HCT116 (cell line): ENCODE results near the gene EPYC. TPM values are rescaled to one million over a fixed set of nuclear protein-coding genes. Genes with fewer than 3 reads are reported as not detected.

ENCODE experiments used
- ATAC-seq: fragments of 200-7000 bp; cut with Tn5 transposase; 2 replicates; pipeline ENCODE4 v1.9.1; 2020; ENCODE audit warnings: mild to moderate bottlenecking, moderate library complexity
- BruUV-seq: library from RNA; stranded (reverse); fragments of 400-500 nt; replicated peaks from 2 replicates; lab custom pipeline; 2021; lab: Mats Ljungman, UMichigan
- CTCF ChIA-PET: fragments of 300-600 bp; sonication (Branson Sonifier 250); formaldehyde crosslinking; loops from one replicate; lab custom pipeline; 2021; ENCODE audit warnings: antibody characterized with exemption; lab: Charles Lee
- POLR2A ChIA-PET: fragments of 300-600, 350-600 bp; sonication (Branson Sonifier 250); formaldehyde crosslinking; loops from one replicate; lab custom pipeline; 2021; ENCODE audit warnings: antibody characterized with exemption; lab: Charles Lee
- RAD21 ChIA-PET, 2 experiments: fragments of 300-600 bp; sonication (Branson Sonifier 250); formaldehyde crosslinking; loops; one replicate each; lab custom pipeline; 2023; ENCODE audit warnings: low total read pairs in 2 of 2; ENCODE audit not compliant: uncharacterized antibody in 2 of 2, unreplicated experiment in 2 of 2, low non-redundant PET in 1 of 2; lab: Charles Lee
- DNase-seq: peaks from one replicate; pipeline ENCODE4 v3.0.0-alpha.2; 2010; ENCODE audit warnings: low read depth, low spot score
- H2AFZ ChIP-seq: fragments of 200-600 bp; shearing (Covaris generic), sonication (generic); 2 replicates; pipeline ENCODE4 v1.6.1; 2017; ENCODE audit warnings: low read depth, mixed run types, mixed read lengths, antibody characterized with exemption, low read length; ENCODE audit not compliant: poor library complexity, severe bottlenecking
- H3K27ac ChIP-seq: 2 replicates; pipeline ENCODE4 v1.5.1; 2012; ENCODE audit warnings: low read depth, low read length
- H3K27me3 ChIP-seq: fragments of 200-600 bp; sonication (generic); 2 replicates; pipeline ENCODE4 v1.6.1; 2016; ENCODE audit warnings: mixed run types, low read length, mixed read lengths; ENCODE audit not compliant: insufficient read depth
- H3K36me3 ChIP-seq, 2 experiments: fragments of 200-500 bp in 1 of 2; fragments of 200-600 bp in 1 of 2; sonication (Bioruptor generic) in 1 of 2; sonication (generic) in 1 of 2; 2 replicates each; pipeline versions ENCODE4 v1.5.1 to v1.6.1; 2014 to 2016; ENCODE audit warnings: low read length in 2 of 2, inconsistent platforms in 1 of 2, mixed read lengths in 1 of 2, mixed run types in 1 of 2; ENCODE audit not compliant: insufficient read depth in 2 of 2, control insufficient read depth in 1 of 2
- H3K4me1 ChIP-seq, 2 experiments: fragments of 200-600 bp in 1 of 2; sonication (generic) in 1 of 2; 2 replicates each; pipeline versions ENCODE4 v1.5.1 to v1.6.1; 2012 to 2017; ENCODE audit warnings: low read length in 2 of 2, inconsistent platforms in 1 of 2, mild to moderate bottlenecking in 1 of 2, mixed read lengths in 1 of 2, mixed run types in 1 of 2, moderate library complexity in 1 of 2; ENCODE audit not compliant: insufficient read depth in 2 of 2, control insufficient read depth in 1 of 2
- H3K4me2 ChIP-seq: fragments of 200-600 bp; sonication (generic); 2 replicates; pipeline ENCODE4 v1.6.1; 2017; ENCODE audit warnings: mixed run types, low read length, mixed read lengths
- H3K4me3 ChIP-seq, 2 experiments: fragments of 200-600 bp in 1 of 2; sonication (generic) in 1 of 2; replicated peaks in 1 of 2; 2 replicates each; pipeline ENCODE4 v1.5.1; 2011 to 2016; ENCODE audit warnings: low read length in 2 of 2, control low read depth in 1 of 2, low read depth in 1 of 2, mild to moderate bottlenecking in 1 of 2, mixed read lengths in 1 of 2, mixed run types in 1 of 2
- H3K79me2 ChIP-seq: fragments of 200-600 bp; sonication (generic); 2 replicates; pipeline ENCODE4 v1.6.1; 2017; ENCODE audit warnings: mild to moderate bottlenecking, mixed run types, low read length, moderate library complexity, mixed read lengths; ENCODE audit not compliant: insufficient read depth
- H3K9ac ChIP-seq: fragments of 200-600 bp; sonication (generic); 2 replicates; pipeline ENCODE4 v1.6.1; 2016; ENCODE audit warnings: low read length, mixed read lengths
- H3K9me2 ChIP-seq: fragments of 200-600 bp; sonication (generic), shearing (Covaris generic); 2 replicates; pipeline ENCODE4 v1.6.1; 2017; ENCODE audit warnings: mixed run types, mild to moderate bottlenecking, moderate library complexity; ENCODE audit not compliant: insufficient read depth
- H3K9me3 ChIP-seq, 2 experiments: fragments of 200-500 bp in 1 of 2; fragments of 200-600 bp in 1 of 2; sonication (Bioruptor generic) in 1 of 2; sonication (generic) in 1 of 2; 2 replicates each; pipeline ENCODE4 v1.6.1; 2014 to 2017; ENCODE audit warnings: low read length in 2 of 2, mixed read lengths in 2 of 2, inconsistent platforms in 1 of 2, low read depth in 1 of 2, mild to moderate bottlenecking in 1 of 2, mixed run types in 1 of 2, moderate library complexity in 1 of 2; ENCODE audit not compliant: control insufficient read depth in 1 of 2, insufficient read depth in 1 of 2
- H4K20me1 ChIP-seq: fragments of 200-600 bp; sonication (generic), shearing (Covaris generic); 2 replicates; pipeline ENCODE4 v1.6.1; 2017; ENCODE audit warnings: mixed run types, mild to moderate bottlenecking, moderate library complexity; ENCODE audit not compliant: insufficient read depth
- ATF3 ChIP-seq: IDR thresholded peaks from 2 replicates; pipeline ENCODE4 v1.6.1; 2012
- CEBPB ChIP-seq: IDR thresholded peaks from 2 replicates; pipeline ENCODE4 v1.6.1; 2012; ENCODE audit warnings: low read depth
- EGR1 ChIP-seq: IDR thresholded peaks from 2 replicates; pipeline ENCODE4 v1.6.1; 2012; ENCODE audit warnings: low read depth
- EZH2 ChIP-seq: fragments of 200-600 bp; sonication (generic); IDR thresholded peaks from 2 replicates; pipeline ENCODE4 v1.6.1; 2017; ENCODE audit warnings: antibody characterized with exemption, mixed run types
- EZH2phosphoT487 ChIP-seq: fragments of 200-600 bp; IDR thresholded peaks from 2 replicates; pipeline ENCODE4 v1.6.1; 2018; ENCODE audit warnings: antibody characterized with exemption, borderline replicate concordance
- POLR2A ChIP-seq: IDR thresholded peaks from 2 replicates; pipeline ENCODE4 v1.7.0; 2011; ENCODE audit warnings: borderline replicate concordance; ENCODE audit not compliant: insufficient read depth, insufficient read length; ENCODE audit errors: extremely low read depth
- RAD21 ChIP-seq: IDR thresholded peaks from 2 replicates; pipeline ENCODE4 v1.6.1; 2012; ENCODE audit warnings: low read depth, mild to moderate bottlenecking
- REST ChIP-seq: IDR thresholded peaks from 2 replicates; pipeline ENCODE4 v1.6.1; 2012; ENCODE audit warnings: low read depth
- SRF ChIP-seq: IDR thresholded peaks from 2 replicates; pipeline ENCODE4 v1.6.1; 2012; ENCODE audit warnings: low read depth
- YY1 ChIP-seq: IDR thresholded peaks from 2 replicates; pipeline ENCODE4 v1.6.1; 2011; ENCODE audit warnings: low read length, low read depth, moderate library complexity, mild to moderate bottlenecking; ENCODE audit not compliant: insufficient replicate concordance; ENCODE audit errors: extremely low read depth
- ZBTB33 ChIP-seq: IDR thresholded peaks from 2 replicates; pipeline ENCODE4 v1.6.1; 2011; ENCODE audit warnings: mild to moderate bottlenecking, low read length, moderate library complexity; ENCODE audit not compliant: insufficient replicate concordance; ENCODE audit errors: extremely low read depth
- ZFX ChIP-seq: fragments of 450-650 bp; IDR thresholded peaks from 2 replicates; pipeline ENCODE4 v1.6.1; 2017
- ZNF274 ChIP-seq: fragments of 200-500 bp; sonication (Bioruptor generic); IDR thresholded peaks from 2 replicates; pipeline ENCODE4 v1.6.1; 2014; ENCODE audit warnings: mild to moderate bottlenecking, low read depth, low read length, inconsistent platforms
- intact Hi-C: fragments of 100-400 bp; cut with micrococcal nuclease; formaldehyde crosslinking; loops from 2 replicates; pipeline ENCODE4 v1.10.0; 2022
- total RNA-seq: library from RNA; stranded (reverse); gene quantifications from one replicate; pipeline ENCODE4 v1.2.1, GENCODE V29; 2021; ENCODE audit not compliant: unreplicated experiment

EPYC gene
- total RNA-seq, 1 experiment from 2014 or later: not detected

GRCh38 chr12:91017511-91018263 lies 12.9 kb upstream of the EPYC start:
- H3K9me2 ChIP-seq: peaks cover 2% of the 10 kb centered on the region; the same call in 1 of the 2 replicates
- no TSS peak for BruUV-seq
- H3K79me2 ChIP-seq: no peaks in the 10 kb centered on the region
- H3K4me3 ChIP-seq: no peak overlapping the region
- ChIA-PET CTCF (no interaction called here), POLR2A (no interaction called here), RAD21 (no interaction called here)
- DNase-seq (no peak), ATAC-seq (no peak)
- H3K27me3 ChIP-seq: no peaks in the 10 kb centered on the region
- no peaks in the 10 kb centered on the region for H4K20me1 ChIP-seq
- no peaks in the 10 kb centered on the region for H3K36me3 ChIP-seq
- H3K9ac ChIP-seq: no peak overlapping the region
- H3K9me3 ChIP-seq: no peaks in the 10 kb centered on the region
- no peak overlapping the region for H3K4me2 ChIP-seq
- H3K4me1 ChIP-seq: no peaks in the 10 kb centered on the region
- no peak overlapping the region for H3K27ac ChIP-seq
- no peak overlapping the region for H2AFZ ChIP-seq
- TF ChIP-seq REST: no peak
- TF ChIP-seq ZBTB33: no peak
- TF ChIP-seq ZNF274: no peak
- TF ChIP-seq EZH2phosphoT487: no peak
- TF ChIP-seq EZH2: no peak
- no peak for TF ChIP-seq SRF
- no peak for TF ChIP-seq RAD21
- TF ChIP-seq ATF3: no peak
- TF ChIP-seq ZFX: no peak
- TF ChIP-seq POLR2A: no peak
- TF ChIP-seq CEBPB: no peak
- no peak for TF ChIP-seq YY1
- TF ChIP-seq EGR1: no peak
- intact Hi-C loops: no loop called here
